Brain microvascular endothelial cell (primary cell): ENCODE measurements around the gene MPDU1.
"Not testable (repeated sequence)": the region's sequence is repeated elsewhere in the genome, so short reads cannot be mapped to it uniquely, and the experiment has no call there.

Source experiments
- DNase-seq: peaks from one replicate; pipeline ENCODE4 v3.0.0-alpha.2; 2020
- H3K27ac ChIP-seq: fragments of 250-450 bp; sonication (Bioruptor Pico); 2 replicates; pipeline ENCODE4 v1.5.1; 2020; ENCODE audit warnings: mild to moderate bottlenecking, moderate library complexity
- H3K27me3 ChIP-seq: fragments of 250-450 bp; sonication (Bioruptor Pico); replicated peaks from 2 replicates; pipeline ENCODE4 v1.5.1; 2020; ENCODE audit warnings: mild to moderate bottlenecking
- H3K36me3 ChIP-seq: fragments of 250-450 bp; sonication (Bioruptor Pico); replicated peaks from 2 replicates; pipeline ENCODE4 v1.5.1; 2020; ENCODE audit warnings: mild to moderate bottlenecking
- H3K4me3 ChIP-seq: 2 replicates; pipeline ENCODE4 v1.5.1; 2011; ENCODE audit warnings: low read depth, mild to moderate bottlenecking, control low read depth, low read length, moderate library complexity
- in situ Hi-C: cut with HindIII; loops from 2 replicates; pipeline ENCODE4 v1.10.0; 2017; ENCODE audit warnings: low sequenced_read_pairs, low pct_ligation_motif_present
- TF ChIP-seq, protein P1 (sequence below): IDR thresholded peaks from 2 replicates; pipeline ENCODE4 v1.5.1; 2011; ENCODE audit warnings: low read depth, mild to moderate bottlenecking, moderate library complexity, low read length, control low read depth, inconsistent platforms; ENCODE audit errors: missing control alignments

Gene MPDU1

DNA sequence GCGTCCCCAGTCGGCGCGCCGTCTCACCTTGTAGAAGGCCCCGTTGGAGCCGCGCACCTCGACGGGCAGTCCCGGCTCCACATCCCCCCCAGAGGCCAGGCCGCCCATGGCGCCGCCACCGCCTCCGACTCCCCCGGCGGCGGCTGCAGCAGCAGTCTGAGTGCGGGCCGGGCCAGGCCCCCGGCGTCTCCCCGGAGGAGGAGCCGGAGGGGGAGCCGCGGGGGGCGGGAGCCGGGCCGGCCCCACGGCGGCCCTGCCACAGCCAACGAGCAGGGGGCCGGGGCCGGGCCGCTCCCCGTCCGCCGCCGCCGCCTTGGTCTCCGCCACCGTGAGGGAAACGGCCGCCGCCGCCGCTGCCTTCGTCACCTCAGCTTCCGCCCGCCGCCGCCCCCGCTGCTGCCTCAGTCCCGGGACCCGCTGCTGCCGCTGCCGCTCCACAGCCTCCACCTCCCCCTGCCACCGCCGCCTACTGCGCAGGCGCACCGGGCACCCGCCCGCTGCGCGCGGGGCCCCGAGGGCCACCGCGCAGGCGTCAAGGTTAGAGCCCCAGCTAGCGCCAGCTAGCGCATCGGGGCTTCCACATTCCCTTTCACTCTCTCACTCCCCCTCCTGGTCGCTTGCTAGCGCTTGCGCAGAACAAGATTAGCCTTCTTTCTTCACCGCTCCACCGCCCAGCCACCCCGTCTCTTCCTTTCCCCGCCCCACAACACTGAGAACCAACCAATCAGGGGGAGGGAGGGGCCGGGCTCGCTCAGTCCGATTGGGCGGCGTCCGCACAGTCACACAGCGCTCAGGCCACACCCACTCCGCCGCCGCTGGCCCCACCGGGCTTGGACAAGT is 31.0 kb downstream of the MPDU1 start, which contains the start of gene FXR2:
FXR2 (minus strand) TSS at position 473 of the 840 bp plus-strand sequence; CDS start at position 108, 365 bp downstream.
- Histone ChIP-seq H3K36me3 (peaks cover 3% of the 10 kb centered on the region), H3K27ac (peak within 1 kb of the TSS; percentile 72), H3K27me3 (no peaks in the 10 kb centered on the region), H3K4me3 (peak within 1 kb of the TSS; percentile 87)
- TF ChIP-seq, protein P1, sequence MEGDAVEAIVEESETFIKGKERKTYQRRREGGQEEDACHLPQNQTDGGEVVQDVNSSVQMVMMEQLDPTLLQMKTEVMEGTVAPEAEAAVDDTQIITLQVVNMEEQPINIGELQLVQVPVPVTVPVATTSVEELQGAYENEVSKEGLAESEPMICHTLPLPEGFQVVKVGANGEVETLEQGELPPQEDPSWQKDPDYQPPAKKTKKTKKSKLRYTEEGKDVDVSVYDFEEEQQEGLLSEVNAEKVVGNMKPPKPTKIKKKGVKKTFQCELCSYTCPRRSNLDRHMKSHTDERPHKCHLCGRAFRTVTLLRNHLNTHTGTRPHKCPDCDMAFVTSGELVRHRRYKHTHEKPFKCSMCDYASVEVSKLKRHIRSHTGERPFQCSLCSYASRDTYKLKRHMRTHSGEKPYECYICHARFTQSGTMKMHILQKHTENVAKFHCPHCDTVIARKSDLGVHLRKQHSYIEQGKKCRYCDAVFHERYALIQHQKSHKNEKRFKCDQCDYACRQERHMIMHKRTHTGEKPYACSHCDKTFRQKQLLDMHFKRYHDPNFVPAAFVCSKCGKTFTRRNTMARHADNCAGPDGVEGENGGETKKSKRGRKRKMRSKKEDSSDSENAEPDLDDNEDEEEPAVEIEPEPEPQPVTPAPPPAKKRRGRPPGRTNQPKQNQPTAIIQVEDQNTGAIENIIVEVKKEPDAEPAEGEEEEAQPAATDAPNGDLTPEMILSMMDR = peak; percentile 77
- peak; percentile 100 for DNase-seq
- in situ Hi-C loops = no loop called here

GRCh38 chr17:7615265-7615747 is 31.7 kb downstream of the MPDU1 start:
- in situ Hi-C loops = no loop called here

GRCh38 chr17:7618608-7619007 is 35.0 kb downstream of the MPDU1 start:
- in situ Hi-C loops = no loop called here
- H3K27ac ChIP-seq = no peak overlapping the region
- H3K27me3 ChIP-seq = no peaks in the 10 kb centered on the region
- TF ChIP-seq, protein P1 = no peak
- no peak for DNase-seq
- no peak overlapping the region for H3K4me3 ChIP-seq
- H3K36me3 ChIP-seq = no peaks in the 10 kb centered on the region

More at GRCh38 chr17:7615265-7615747, 31.7 kb downstream of the MPDU1 start:
- TF ChIP-seq, protein P1 = no peak
- no peak for DNase-seq
- H3K36me3 ChIP-seq = peaks cover 3% of the 10 kb centered on the region
- no peak overlapping the region for H3K27ac ChIP-seq
- H3K4me3 ChIP-seq = peak overlapping the region; percentile 53
- no peaks in the 10 kb centered on the region for H3K27me3 ChIP-seq

GRCh38 chr17:7620835-7621234 is 37.2 kb downstream of the MPDU1 start:
- no peaks in the 10 kb centered on the region for H3K36me3 ChIP-seq
- no peak for DNase-seq
- no peaks in the 10 kb centered on the region for H3K27me3 ChIP-seq
- no peak overlapping the region for H3K27ac ChIP-seq
- in situ Hi-C loops = no loop called here
- TF ChIP-seq, protein P1 = no peak
- H3K4me3 ChIP-seq = no peak overlapping the region

- Histone ChIP-seq H3K27me3 (no peaks in the 10 kb centered on the region), H3K27ac (no peak overlapping the region), H3K36me3 (no peaks in the 10 kb centered on the region), H3K4me3 (no peak overlapping the region)
- TF ChIP-seq, protein P1 = no peak
- in situ Hi-C loops = no loop called here
- DNase-seq = no peak
These were observed 40.0 kb downstream of the MPDU1 start for GRCh38 chr17:7623661-7624060.

DNA sequence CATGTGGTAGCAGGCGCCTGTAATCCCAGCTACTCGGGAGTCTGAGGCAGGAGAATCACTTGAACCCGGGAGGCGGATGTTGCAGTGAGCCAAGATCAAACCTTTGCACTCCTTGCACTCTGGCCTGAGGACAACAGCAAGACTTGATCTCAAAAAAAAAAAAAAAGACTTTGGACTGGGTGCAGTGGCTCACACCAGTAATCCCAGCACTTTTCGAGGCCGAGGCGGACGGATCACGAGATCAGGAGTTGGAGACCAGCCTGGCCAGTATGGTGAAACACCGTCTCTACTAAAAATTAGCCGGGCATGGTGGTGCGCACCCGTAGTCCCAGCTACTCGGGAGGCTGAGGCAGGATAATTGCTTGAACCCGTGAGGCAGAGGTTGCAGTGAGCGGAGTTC is 42.1 kb downstream of the MPDU1 start:
- H3K36me3 ChIP-seq, H3K27me3 ChIP-seq, DNase-seq, H3K27ac ChIP-seq, in situ Hi-C loops, H3K4me3 ChIP-seq: not testable (repeated sequence)
